DMS53 (cell line): ENCODE results near the gene UGT1A6.

Experiments used
- DNase-seq: peaks from one replicate; lab custom pipeline; 2025; lab: John Stamatoyannopoulos, UW

The UGT1A6 gene

GRCh38 chr2:233801357-233802131 lies 108.9 kb downstream of the UGT1A6 start:
- DNase-seq, result peak; percentile 20

GRCh38 chr2:233802132-233802815 lies 109.6 kb downstream of the UGT1A6 start:
- no peak for DNase-seq

- DNase-seq, result no peak
Observed at GRCh38 chr2:233803292-233803911, 110.7 kb downstream of the UGT1A6 start.

- DNase-seq, result no peak
Observed at GRCh38 chr2:233803994-233804393, 111.3 kb downstream of the UGT1A6 start.

GRCh38 chr2:233807215-233807865 lies 114.7 kb downstream of the UGT1A6 start:
- no peak for DNase-seq

GRCh38 chr2:233807966-233808935 lies 115.6 kb downstream of the UGT1A6 start:
- no peak for DNase-seq

- DNase-seq, result no peak
Observed at GRCh38 chr2:233810385-233810784, 117.7 kb downstream of the UGT1A6 start.

GRCh38 chr2:233811087-233811486 lies 118.4 kb downstream of the UGT1A6 start:
- no peak for DNase-seq

- no peak for DNase-seq
Observed at GRCh38 chr2:233811732-233812131, 119.0 kb downstream of the UGT1A6 start.

- no peak for DNase-seq
Observed at GRCh38 chr2:233813236-233814055, 120.8 kb downstream of the UGT1A6 start.

GRCh38 chr2:233814056-233814835 lies 121.6 kb downstream of the UGT1A6 start:
- peak; percentile 25 for DNase-seq

- no peak for DNase-seq
Observed at GRCh38 chr2:233815861-233816260, 123.2 kb downstream of the UGT1A6 start.

- no peak for DNase-seq
Observed at GRCh38 chr2:233816334-233816733, 123.6 kb downstream of the UGT1A6 start.

GRCh38 chr2:233816771-233817170 lies 124.1 kb downstream of the UGT1A6 start:
- no peak for DNase-seq

GRCh38 chr2:233817361-233817911 lies 124.7 kb downstream of the UGT1A6 start:
- no peak for DNase-seq

- no peak for DNase-seq
Observed at GRCh38 chr2:233817995-233818638, 125.4 kb downstream of the UGT1A6 start.

- no peak for DNase-seq
Observed at GRCh38 chr2:233818639-233819621, 126.2 kb downstream of the UGT1A6 start.
